GM12873 (cell line): ENCODE measurements around the gene CAMK2D.

Source experiments
- TF ChIP-seq, protein P1 (sequence below): IDR thresholded peaks from 2 replicates; pipeline ENCODE4 v1.5.1; 2012; ENCODE audit warnings: low read depth, mild to moderate bottlenecking, moderate library complexity, low read length, control low read depth; ENCODE audit not compliant: insufficient read depth; ENCODE audit errors: missing control alignments

The CAMK2D gene

GRCh38 chr4:113623274-113623894, 138.2 kb downstream of the CAMK2D start:
- TF ChIP-seq, protein P1, sequence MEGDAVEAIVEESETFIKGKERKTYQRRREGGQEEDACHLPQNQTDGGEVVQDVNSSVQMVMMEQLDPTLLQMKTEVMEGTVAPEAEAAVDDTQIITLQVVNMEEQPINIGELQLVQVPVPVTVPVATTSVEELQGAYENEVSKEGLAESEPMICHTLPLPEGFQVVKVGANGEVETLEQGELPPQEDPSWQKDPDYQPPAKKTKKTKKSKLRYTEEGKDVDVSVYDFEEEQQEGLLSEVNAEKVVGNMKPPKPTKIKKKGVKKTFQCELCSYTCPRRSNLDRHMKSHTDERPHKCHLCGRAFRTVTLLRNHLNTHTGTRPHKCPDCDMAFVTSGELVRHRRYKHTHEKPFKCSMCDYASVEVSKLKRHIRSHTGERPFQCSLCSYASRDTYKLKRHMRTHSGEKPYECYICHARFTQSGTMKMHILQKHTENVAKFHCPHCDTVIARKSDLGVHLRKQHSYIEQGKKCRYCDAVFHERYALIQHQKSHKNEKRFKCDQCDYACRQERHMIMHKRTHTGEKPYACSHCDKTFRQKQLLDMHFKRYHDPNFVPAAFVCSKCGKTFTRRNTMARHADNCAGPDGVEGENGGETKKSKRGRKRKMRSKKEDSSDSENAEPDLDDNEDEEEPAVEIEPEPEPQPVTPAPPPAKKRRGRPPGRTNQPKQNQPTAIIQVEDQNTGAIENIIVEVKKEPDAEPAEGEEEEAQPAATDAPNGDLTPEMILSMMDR, result no peak

GRCh38 chr4:113621633-113622032, 139.9 kb downstream of the CAMK2D start:
- TF ChIP-seq, protein P1, result no peak

GRCh38 chr4:113620032-113620431, 141.5 kb downstream of the CAMK2D start:
- TF ChIP-seq, protein P1, result no peak

- TF ChIP-seq, protein P1, result no peak
Measured at GRCh38 chr4:113619526-113619925, 142.0 kb downstream of the CAMK2D start.

- TF ChIP-seq, protein P1, result no peak
Measured at GRCh38 chr4:113618205-113618604, 143.3 kb downstream of the CAMK2D start.

GRCh38 chr4:113617195-113617594, 144.3 kb downstream of the CAMK2D start:
- TF ChIP-seq, protein P1, result no peak

GRCh38 chr4:113616443-113616842, 145.1 kb downstream of the CAMK2D start:
- TF ChIP-seq, protein P1, result no peak
